Testis (tissue), 3 donors: ENCODE measurements around the gene IQGAP3. TPM values are rescaled to one million over a fixed set of nuclear protein-coding genes. Genes with fewer than 3 reads are reported as not detected.

Experiments used
- DNase-seq: peaks from one replicate; pipeline ENCODE4 v3.0.0-alpha.2; 2019
- H3K27ac ChIP-seq, 2 donors: fragments of 200-600 bp; sonication (generic); one replicate each; pipeline ENCODE4 v1.5.1; 2019
- H3K27me3 ChIP-seq: fragments of 200-600 bp; sonication (generic); one replicate; pipeline ENCODE4 v1.5.1; 2019
- H3K36me3 ChIP-seq: fragments of 200-600 bp; sonication (generic); one replicate; pipeline ENCODE4 v1.5.1; 2017; ENCODE audit warnings: low read depth; ENCODE audit errors: missing control alignments
- H3K4me1 ChIP-seq: fragments of 200-600 bp; sonication (generic); one replicate; pipeline ENCODE4 v1.5.1; 2019
- H3K4me3 ChIP-seq, 2 donors: fragments of 200-600 bp; sonication (generic); one replicate each; pipeline ENCODE4 v1.5.1; 2017 to 2019
- H3K9me3 ChIP-seq: fragments of 200-600 bp; sonication (generic); one replicate; pipeline ENCODE4 v1.5.1; 2017
- CTCF ChIP-seq, 3 experiments: fragments of 450-650 bp in 2 of 3; fragments of 200-600 bp in 1 of 3; sonication (generic) in 1 of 3; IDR thresholded peaks; one replicate each; pipeline ENCODE4 v1.5.1; 2016 to 2019; ENCODE audit warnings: antibody characterized with exemption in 3 of 3, mild to moderate bottlenecking in 2 of 3, moderate library complexity in 1 of 3
- POLR2A ChIP-seq: fragments of 450-650 bp; IDR thresholded peaks from one replicate; pipeline ENCODE4 v1.6.1; 2017; ENCODE audit warnings: antibody characterized with exemption, mild to moderate bottlenecking, moderate library complexity
- WGBS, 2 donors: methylation state at CpG; one replicate each; pipeline ENCODE4 v1.1.5; 2018; 5-methylcytosine and 5-hydroxymethylcytosine counted together
- intact Hi-C: fragments of 100-400 bp; cut with DNase I; formaldehyde crosslinking; loops from one replicate; pipeline ENCODE4 v1.15.1; 2023; ENCODE audit warnings: low total_unique reads
- polyA plus RNA-seq: library from polyadenylated mRNA; stranded (reverse); fragments of 350-450 nt; fragmentation: Illumina TruSeq; extraction: RNeasy Lipid Tissue Mini Kit (QIAGEN cat#74804); gene quantifications from one replicate; pipeline ENCODE4 v1.2.3, GENCODE V29; 2014; ENCODE audit warnings: low read depth, low replicate concordance; ENCODE audit not compliant: insufficient read depth
- total RNA-seq, 2 donors: library from RNA; depleted of rRNA; stranded (reverse); fragments of >200 nt; gene quantifications; one replicate each; pipeline ENCODE4 v1.2.3, GENCODE V29; 2016

Gene IQGAP3
- total and polyA plus RNA-seq, 3 donors from 2014 or later, result 5.6 to 13.4 (median 8.2) TPM

- intact Hi-C loops, result no loop called here
- no peak for DNase-seq
- WGBS, 2 donors, result 90 to 94% methylated on average over 6 of the region's 6 CpGs
- Histone ChIP-seq H3K27me3 (no peaks in the 10 kb centered on the region), H3K4me3 (no peak overlapping the region), H3K4me1 (no peaks in the 10 kb centered on the region), H3K9me3 (no peaks in the 10 kb centered on the region), H3K27ac (no peak overlapping the region), H3K36me3 (no peaks in the 10 kb centered on the region)
- no peak for TF ChIP-seq CTCF (IDR thresholded peaks at IDR 0.05)
- no peak for TF ChIP-seq POLR2A
Measured at GRCh38 chr1:156551869-156552268, 20.5 kb downstream of the IQGAP3 start.

- WGBS, 2 donors, result 78 to 88% methylated on average over 3 of the region's 3 CpGs
- no peak overlapping the region for H3K27ac ChIP-seq
- no peak overlapping the region for H3K4me3 ChIP-seq
- no peaks in the 10 kb centered on the region for H3K9me3 ChIP-seq
- no peaks in the 10 kb centered on the region for H3K4me1 ChIP-seq
- no peaks in the 10 kb centered on the region for H3K27me3 ChIP-seq
- no peak for DNase-seq
- H3K36me3 ChIP-seq, result no peaks in the 10 kb centered on the region
- TF ChIP-seq CTCF (IDR thresholded peaks at IDR 0.05), result no peak
- TF ChIP-seq POLR2A, result no peak
- intact Hi-C loops, result no loop called here
Measured at GRCh38 chr1:156551066-156551643, 21.2 kb downstream of the IQGAP3 start.

- TF ChIP-seq CTCF (IDR thresholded peaks at IDR 0.05), result no peak
- no peak for TF ChIP-seq POLR2A
- intact Hi-C loops, result no loop called here
- DNase-seq, result no peak
- Histone ChIP-seq H3K9me3 (no peaks in the 10 kb centered on the region), H3K4me3 (no peak overlapping the region), H3K27me3 (no peaks in the 10 kb centered on the region), H3K4me1 (no peaks in the 10 kb centered on the region), H3K36me3 (no peaks in the 10 kb centered on the region), H3K27ac (no peak overlapping the region)
- 80 to 88% methylated on average over 5 of the region's 5 CpGs for WGBS, 2 donors
Measured at GRCh38 chr1:156550346-156550745, 22.0 kb downstream of the IQGAP3 start.

GRCh38 chr1:156549831-156550230, 22.5 kb downstream of the IQGAP3 start:
- no peak for DNase-seq
- Histone ChIP-seq H3K27ac (no peak overlapping the region), H3K9me3 (no peaks in the 10 kb centered on the region), H3K27me3 (no peaks in the 10 kb centered on the region), H3K4me1 (no peaks in the 10 kb centered on the region), H3K4me3 (no peak overlapping the region), H3K36me3 (no peaks in the 10 kb centered on the region)
- 93 to 100% methylated on average over 1 of the region's 1 CpG for WGBS, 2 donors
- intact Hi-C loops, result no loop called here
- TF ChIP-seq CTCF (IDR thresholded peaks at IDR 0.05), result no peak
- no peak for TF ChIP-seq POLR2A

GRCh38 chr1:156549390-156549789, 23.0 kb downstream of the IQGAP3 start:
- H3K36me3 ChIP-seq, result no peaks in the 10 kb centered on the region
- no peaks in the 10 kb centered on the region for H3K9me3 ChIP-seq
- no peak overlapping the region for H3K4me3 ChIP-seq
- TF ChIP-seq CTCF (IDR thresholded peaks at IDR 0.05), result no peak
- no peak for TF ChIP-seq POLR2A
- H3K4me1 ChIP-seq, result no peaks in the 10 kb centered on the region
- H3K27ac ChIP-seq, result no peak overlapping the region
- 81% methylated on average over 2 of the region's 2 CpGs for WGBS, 2 donors
- intact Hi-C loops, result no loop called here
- DNase-seq, result no peak
- H3K27me3 ChIP-seq, result no peaks in the 10 kb centered on the region
